NB4 (cell line): ENCODE measurements around the gene SCO1.

Source experiments
- MAX ChIP-seq: IDR thresholded peaks from 2 replicates; pipeline ENCODE4 v1.6.1; 2011; ENCODE audit warnings: low read depth, low read length
- POLR2A ChIP-seq: IDR thresholded peaks from 2 replicates; pipeline ENCODE4 v1.6.1; 2011; ENCODE audit warnings: mild to moderate bottlenecking; ENCODE audit not compliant: insufficient read length; ENCODE audit errors: extremely low read depth
- TF ChIP-seq, protein P1 (sequence below): IDR thresholded peaks from one replicate; pipeline ENCODE4 v1.5.1; 2012; ENCODE audit warnings: low read depth, low read length

DNA sequence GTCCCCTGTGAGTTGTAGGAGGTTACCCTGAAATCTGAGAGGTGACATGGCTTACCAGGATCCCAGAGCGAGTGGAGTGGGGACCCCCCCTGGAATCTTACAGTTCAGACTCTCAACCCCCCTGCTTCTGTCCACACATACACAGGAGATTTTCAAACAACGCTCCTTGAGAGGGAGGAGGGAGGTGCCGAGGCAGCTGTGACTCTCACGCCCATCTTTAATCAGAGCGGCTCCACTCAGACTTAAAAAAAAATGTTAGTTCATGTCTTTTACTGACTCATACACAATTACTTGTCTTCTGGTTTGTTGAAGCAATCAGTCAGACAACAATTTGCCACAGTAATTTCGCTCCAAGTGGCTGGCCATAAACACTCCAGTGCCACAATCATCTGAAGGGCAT lies 47.9 kb upstream of the SCO1 start:
- TF ChIP-seq, protein P1, sequence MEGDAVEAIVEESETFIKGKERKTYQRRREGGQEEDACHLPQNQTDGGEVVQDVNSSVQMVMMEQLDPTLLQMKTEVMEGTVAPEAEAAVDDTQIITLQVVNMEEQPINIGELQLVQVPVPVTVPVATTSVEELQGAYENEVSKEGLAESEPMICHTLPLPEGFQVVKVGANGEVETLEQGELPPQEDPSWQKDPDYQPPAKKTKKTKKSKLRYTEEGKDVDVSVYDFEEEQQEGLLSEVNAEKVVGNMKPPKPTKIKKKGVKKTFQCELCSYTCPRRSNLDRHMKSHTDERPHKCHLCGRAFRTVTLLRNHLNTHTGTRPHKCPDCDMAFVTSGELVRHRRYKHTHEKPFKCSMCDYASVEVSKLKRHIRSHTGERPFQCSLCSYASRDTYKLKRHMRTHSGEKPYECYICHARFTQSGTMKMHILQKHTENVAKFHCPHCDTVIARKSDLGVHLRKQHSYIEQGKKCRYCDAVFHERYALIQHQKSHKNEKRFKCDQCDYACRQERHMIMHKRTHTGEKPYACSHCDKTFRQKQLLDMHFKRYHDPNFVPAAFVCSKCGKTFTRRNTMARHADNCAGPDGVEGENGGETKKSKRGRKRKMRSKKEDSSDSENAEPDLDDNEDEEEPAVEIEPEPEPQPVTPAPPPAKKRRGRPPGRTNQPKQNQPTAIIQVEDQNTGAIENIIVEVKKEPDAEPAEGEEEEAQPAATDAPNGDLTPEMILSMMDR: no peak
- no peak for TF ChIP-seq POLR2A
- TF ChIP-seq MAX: no peak
